Transverse colon (tissue), 4 donors: ENCODE measurements around the gene ZNF22. TPM values are rescaled to one million over a fixed set of nuclear protein-coding genes. Genes with fewer than 3 reads are reported as not detected.

Source experiments
- DNase-seq: peaks from one replicate; pipeline ENCODE4 v3.0.0-alpha.2; 2019
- H3K27ac ChIP-seq, 4 donors: fragments of 200-600 bp; sonication (generic); 2 replicates each; pipeline ENCODE4 v1.5.1; 2016 to 2018; ENCODE audit warnings: inconsistent platforms in 4 of 4
- H3K27me3 ChIP-seq: fragments of 200-600 bp; sonication (generic); 2 replicates; pipeline ENCODE4 v1.5.1; 2017; ENCODE audit warnings: inconsistent platforms
- H3K36me3 ChIP-seq, 4 donors: fragments of 200-600 bp; sonication (generic); 2 replicates each; pipeline ENCODE4 v1.5.1; 2017 to 2019; ENCODE audit warnings: inconsistent platforms in 4 of 4
- H3K4me1 ChIP-seq, 4 donors: fragments of 200-600 bp; sonication (generic); 2 replicates each; pipeline ENCODE4 v1.5.1; 2017 to 2020; ENCODE audit warnings: inconsistent platforms in 4 of 4
- H3K4me3 ChIP-seq, 4 donors: fragments of 200-600 bp; sonication (generic); 1 replicate in 1 of 4; 2 replicates in 3 of 4; pipeline versions ENCODE4 v1.5.1 to v1.6.1; 2017 to 2019; ENCODE audit warnings: inconsistent platforms in 4 of 4
- H3K9me3 ChIP-seq, 2 donors: fragments of 200-600 bp; sonication (generic); 2 replicates each; pipeline ENCODE4 v1.5.1; 2017 to 2019; ENCODE audit warnings: inconsistent platforms in 2 of 2
- EP300 ChIP-seq: sonication (generic); formaldehyde crosslinking; IDR thresholded peaks from one replicate; pipeline ENCODE4 v1.6.1; 2017; ENCODE audit warnings: antibody characterized with exemption, low read depth
- POLR2A ChIP-seq: fragments of 450-650 bp; IDR thresholded peaks from one replicate; pipeline ENCODE4 v1.6.1; 2016; ENCODE audit warnings: antibody characterized with exemption, mild to moderate bottlenecking, moderate library complexity
- POLR2AphosphoS5 ChIP-seq, 3 donors: sonication (generic); formaldehyde crosslinking; IDR thresholded peaks; one replicate each; pipeline ENCODE4 v1.6.1; 2016; ENCODE audit warnings: antibody characterized with exemption in 3 of 3
- WGBS, 2 donors: methylation state at CpG; one replicate each; pipeline ENCODE4 v1.1.5; 2018; ENCODE audit warnings: low coverage in 1 of 2; 5-methylcytosine and 5-hydroxymethylcytosine counted together
- in situ Hi-C, 4 donors: fragments of 200-750 bp; cut with MboI; loops; one replicate each; pipeline versions ENCODE4 v1.15.0 to v1.15.1; 2017; ENCODE audit warnings: low sequenced_read_pairs in 3 of 4, low pct_ligation_motif_present in 1 of 4, low pct_unique_long_range_greater_than_20kb in 1 of 4
- intact Hi-C: fragments of 100-400 bp; cut with DNase I; formaldehyde crosslinking; loops from one replicate; pipeline ENCODE4 v1.15.1; 2023; ENCODE audit warnings: low total_unique reads
- total RNA-seq, 4 donors: library from RNA; depleted of rRNA; stranded (reverse); fragments of >200 nt; gene quantifications; one replicate each; pipeline ENCODE4 v1.1.0, GENCODE V29; 2016
- TF ChIP-seq, protein P1 (sequence below), 5 experiments: fragments of 200-600 bp in 3 of 5; fragments of 450-650 bp in 2 of 5; sonication (generic) in 3 of 5; IDR thresholded peaks; 1 replicate in 2 of 5; 2 replicates in 3 of 5; pipeline ENCODE4 v1.5.1; 2016 to 2017; ENCODE audit warnings: antibody characterized with exemption in 5 of 5, inconsistent platforms in 3 of 5, mild to moderate bottlenecking in 2 of 5, moderate library complexity in 1 of 5

The ZNF22 gene
- total RNA-seq, 4 donors from 2014 or later: 4.6 to 14.3 (median 9.5) TPM

DNA sequence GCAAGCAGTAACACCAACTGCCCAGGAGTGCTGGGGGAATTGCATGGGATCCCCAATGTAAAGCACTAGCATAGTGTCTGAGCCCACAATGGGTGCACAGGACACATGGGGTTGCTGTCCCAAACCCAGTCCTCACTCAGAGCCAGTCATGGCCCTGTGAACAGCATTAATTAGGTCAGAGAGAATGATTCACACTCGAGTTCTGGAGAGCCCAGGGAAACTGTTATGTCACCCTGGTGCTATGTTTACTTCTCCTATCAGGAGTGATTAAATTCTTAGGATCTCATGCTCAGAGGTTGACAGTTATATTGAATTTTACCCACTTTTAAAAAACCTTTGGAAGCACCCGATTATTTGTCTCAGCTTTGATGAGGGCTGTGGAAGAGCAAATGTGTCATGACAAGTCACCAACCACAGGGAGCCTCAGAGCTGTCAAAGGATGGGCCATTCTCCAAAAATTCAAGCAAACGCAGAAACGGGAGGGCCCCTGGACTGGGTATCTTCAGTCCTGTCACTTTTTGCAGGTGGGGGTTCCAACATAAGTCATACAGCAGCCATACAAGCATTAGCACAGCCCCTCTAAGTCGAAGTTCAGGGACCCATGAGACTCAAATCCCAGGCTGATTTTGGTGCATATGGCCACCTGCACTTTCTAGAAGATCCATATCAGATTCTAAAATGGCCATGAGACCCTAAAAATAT, 42.4 kb upstream of the ZNF22 start:
- peak overlapping the region; percentile 89 to 96 (median 92) for H3K27ac ChIP-seq
- no peak for TF ChIP-seq POLR2AphosphoS5 (IDR thresholded peaks at IDR 0.05)
- TF ChIP-seq EP300: no peak
- TF ChIP-seq, protein P1, sequence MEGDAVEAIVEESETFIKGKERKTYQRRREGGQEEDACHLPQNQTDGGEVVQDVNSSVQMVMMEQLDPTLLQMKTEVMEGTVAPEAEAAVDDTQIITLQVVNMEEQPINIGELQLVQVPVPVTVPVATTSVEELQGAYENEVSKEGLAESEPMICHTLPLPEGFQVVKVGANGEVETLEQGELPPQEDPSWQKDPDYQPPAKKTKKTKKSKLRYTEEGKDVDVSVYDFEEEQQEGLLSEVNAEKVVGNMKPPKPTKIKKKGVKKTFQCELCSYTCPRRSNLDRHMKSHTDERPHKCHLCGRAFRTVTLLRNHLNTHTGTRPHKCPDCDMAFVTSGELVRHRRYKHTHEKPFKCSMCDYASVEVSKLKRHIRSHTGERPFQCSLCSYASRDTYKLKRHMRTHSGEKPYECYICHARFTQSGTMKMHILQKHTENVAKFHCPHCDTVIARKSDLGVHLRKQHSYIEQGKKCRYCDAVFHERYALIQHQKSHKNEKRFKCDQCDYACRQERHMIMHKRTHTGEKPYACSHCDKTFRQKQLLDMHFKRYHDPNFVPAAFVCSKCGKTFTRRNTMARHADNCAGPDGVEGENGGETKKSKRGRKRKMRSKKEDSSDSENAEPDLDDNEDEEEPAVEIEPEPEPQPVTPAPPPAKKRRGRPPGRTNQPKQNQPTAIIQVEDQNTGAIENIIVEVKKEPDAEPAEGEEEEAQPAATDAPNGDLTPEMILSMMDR (IDR thresholded peaks at IDR 0.05): no peak
- no peak for TF ChIP-seq POLR2A
- WGBS, 2 donors: 29 to 31% methylated on average over 5 of the region's 5 CpGs
- H3K36me3 ChIP-seq: no peaks in the 10 kb centered on the region
- in situ Hi-C loops (no loop called here), intact Hi-C loops (loop anchor here (2.0 kb wide), 1 partner anchor 44 kb away; no protein-coding TSS in a partner anchor)
- H3K4me3 ChIP-seq: peak overlapping the region; percentile 30 to 80 (median 64)
- H3K4me1 ChIP-seq: peaks cover 2 to 35% (median 22%) of the 10 kb centered on the region in 4 donors
- H3K27me3 ChIP-seq: no peaks in the 10 kb centered on the region
- no peaks in the 10 kb centered on the region for H3K9me3 ChIP-seq
- DNase-seq: no peak

GRCh38 chr10:44958898-44959246, 41.9 kb upstream of the ZNF22 start:
- Histone ChIP-seq H3K4me1 (peaks cover 6 to 40% (median 25%) of the 10 kb centered on the region in 4 donors), H3K27me3 (no peaks in the 10 kb centered on the region), H3K36me3 (no peaks in the 10 kb centered on the region), H3K4me3 (peak overlapping the region; percentile 30 to 80 (median 64)), H3K9me3 (no peaks in the 10 kb centered on the region), H3K27ac (peak overlapping the region; percentile 89 to 96 (median 92))
- WGBS, 2 donors: 0 to 2% methylated on average over 1 to 6 of the region's 6 CpGs
- intact Hi-C loops: loop anchor here (2.0 kb wide), 1 partner anchor 44 kb away; no protein-coding TSS in a partner anchor
- TF ChIP-seq POLR2AphosphoS5 (IDR thresholded peaks at IDR 0.05) (no peak), POLR2A (no peak), EP300 (no peak)
- TF ChIP-seq, protein P1 (IDR thresholded peaks at IDR 0.05): no peak
- in situ Hi-C loops: no loop called here
- no peak for DNase-seq

DNA sequence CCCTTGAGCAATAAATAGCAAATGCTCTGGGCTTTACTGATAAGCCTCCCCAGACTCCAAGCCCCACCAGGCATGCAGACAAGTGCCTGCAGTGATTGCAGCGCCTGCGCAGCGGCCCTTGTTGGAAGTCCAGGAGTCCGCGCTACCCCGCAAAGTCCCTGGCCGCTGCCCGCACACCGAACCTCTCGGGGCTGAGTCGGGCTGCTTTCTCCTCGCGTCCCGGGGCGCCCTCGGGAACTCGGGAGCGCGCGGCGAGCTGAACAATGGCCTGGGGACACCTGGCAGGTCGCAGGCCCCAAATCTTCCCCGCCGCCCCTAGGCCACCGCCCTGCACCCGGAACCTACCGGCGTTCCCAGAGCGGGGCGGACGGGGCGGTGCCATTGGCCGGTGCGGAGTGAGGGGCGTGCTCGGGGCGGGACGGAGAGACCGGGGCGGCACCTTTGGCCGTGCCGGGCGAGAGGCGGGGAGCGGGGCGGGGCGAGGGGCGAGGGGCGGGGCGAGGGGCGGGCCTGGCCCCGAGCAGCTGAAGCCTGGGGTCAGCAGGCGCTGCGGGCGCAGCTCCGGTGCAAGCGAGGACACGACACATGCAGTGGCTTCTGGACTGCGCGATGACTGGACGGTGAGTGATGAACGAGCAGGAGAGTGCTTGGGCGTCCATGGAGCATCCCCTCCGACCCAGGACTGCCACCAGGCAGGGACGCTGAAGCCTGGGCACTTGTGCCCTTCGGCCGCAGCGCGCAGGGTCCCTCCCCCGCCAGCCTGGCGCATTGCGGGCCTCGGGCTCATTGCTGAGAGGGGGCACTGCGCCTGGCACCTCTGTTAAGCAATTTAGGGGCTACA, 41.3 kb upstream of the ZNF22 start, which contains the start of gene RASSF4:
TSS of gene RASSF4 (plus strand) at position 556 of the 841 bp plus-strand sequence. CDS start 10,401 bp downstream, outside the sequence.
- WGBS, 2 donors: 3% methylated on average over 51 of the region's 74 CpGs; no CpG with 5 or more reads in 1 of the 2 donors
- Histone ChIP-seq H3K27ac (peak within 1 kb of the TSS; percentile 89 to 96 (median 92)), H3K9me3 (no peaks in the 10 kb centered on the region), H3K36me3 (no peaks in the 10 kb centered on the region), H3K4me1 (peaks cover 9 to 46% (median 31%) of the 10 kb centered on the region in 4 donors), H3K4me3 (peak within 1 kb of the TSS; percentile 39 to 80 (median 64)), H3K27me3 (no peaks in the 10 kb centered on the region)
- DNase-seq: peak; percentile 97
- in situ Hi-C loops: no loop called here
- intact Hi-C loops: loop anchor here (2.0 kb wide), 1 partner anchor 43 kb away; no protein-coding TSS in a partner anchor
- TF ChIP-seq POLR2A (peak; percentile 89), EP300 (no peak), POLR2AphosphoS5 (IDR thresholded peaks at IDR 0.05) (peak; percentile 88 to 93 (median 89))
- TF ChIP-seq, protein P1 (IDR thresholded peaks at IDR 0.05): peak in 1 of 5 experiments; percentile 28

DNA sequence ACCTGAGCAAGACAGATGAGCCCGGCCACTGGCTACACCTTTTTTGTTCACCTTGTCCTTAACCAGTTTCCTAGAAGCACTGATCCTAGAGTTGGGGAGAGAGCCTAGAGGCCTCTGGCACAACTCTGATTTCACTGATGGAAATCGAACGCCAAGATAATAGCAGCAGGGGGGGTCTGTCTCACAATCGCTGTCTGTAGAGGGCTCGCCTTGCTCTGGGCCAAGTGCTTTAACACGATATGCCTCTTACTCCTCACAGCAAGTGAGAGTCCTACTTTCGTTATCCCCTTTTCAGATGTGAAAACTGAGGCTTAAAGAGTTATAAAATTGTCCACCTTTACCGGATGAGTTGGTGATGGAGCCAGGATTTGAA, 40.6 kb upstream of the ZNF22 start:
- WGBS, 2 donors: 29 to 40% methylated on average over 1 to 8 of the region's 8 CpGs
- Histone ChIP-seq H3K9me3 (no peaks in the 10 kb centered on the region), H3K36me3 (no peaks in the 10 kb centered on the region), H3K27me3 (no peaks in the 10 kb centered on the region), H3K27ac (peak overlapping the region; percentile 89 to 96 (median 92)), H3K4me1 (peaks cover 9 to 52% (median 35%) of the 10 kb centered on the region in 4 donors), H3K4me3 (peak overlapping the region; percentile 39 to 80 (median 64))
- no peak for DNase-seq
- TF ChIP-seq EP300 (no peak), POLR2AphosphoS5 (IDR thresholded peaks at IDR 0.05) (no peak), POLR2A (no peak)
- TF ChIP-seq, protein P1 (IDR thresholded peaks at IDR 0.05): no peak
- intact Hi-C loops: no loop called here
- in situ Hi-C loops: no loop called here
